Lung (tissue), 12 donors: Measurements from ENCODE around the gene LRCH1. TPM values are rescaled to one million over a fixed set of nuclear protein-coding genes. Genes with fewer than 3 reads are reported as not detected.

Source experiments
- ATAC-seq: fragments of 200-7000 bp; cut with Tn5 transposase; one replicate; pipeline ENCODE4 v1.9.1; 2020; ENCODE audit warnings: moderate number of reproducible peaks; ENCODE audit not compliant: insufficient read depth, low FRiP score
- DNase-seq, 3 donors: peaks; one replicate each; pipeline ENCODE4 v3.0.0-alpha.2; 2013 to 2017
- H3K27ac ChIP-seq, 2 donors: one replicate each; pipeline ENCODE4 v1.5.1; 2013; ENCODE audit warnings: mild to moderate bottlenecking in 2 of 2, moderate library complexity in 2 of 2, control low read depth in 1 of 2, inconsistent platforms in 1 of 2, low read depth in 1 of 2, low read length in 1 of 2
- H3K27me3 ChIP-seq, 3 donors: one replicate each; pipeline ENCODE4 v1.5.1; 2013; ENCODE audit warnings: low read length in 2 of 3; ENCODE audit not compliant: control insufficient read depth in 3 of 3, insufficient read depth in 3 of 3
- H3K36me3 ChIP-seq, 4 donors: one replicate each; pipeline ENCODE4 v1.5.1; 2013; ENCODE audit warnings: low read length in 4 of 4, mild to moderate bottlenecking in 1 of 4, moderate library complexity in 1 of 4; ENCODE audit not compliant: control insufficient read depth in 4 of 4, insufficient read depth in 4 of 4
- H3K4me1 ChIP-seq, 5 donors: one replicate each; pipeline ENCODE4 v1.5.1; 2013; ENCODE audit warnings: low read length in 5 of 5, mild to moderate bottlenecking in 2 of 5, moderate library complexity in 1 of 5; ENCODE audit not compliant: control insufficient read depth in 5 of 5, insufficient read depth in 5 of 5
- H3K4me3 ChIP-seq: one replicate; pipeline ENCODE4 v1.5.1; 2013; ENCODE audit warnings: mild to moderate bottlenecking, control low read depth, moderate library complexity
- H3K9ac ChIP-seq, 2 donors: one replicate each; pipeline ENCODE4 v1.5.1; 2013; ENCODE audit warnings: low read length in 2 of 2, control low read depth in 1 of 2; ENCODE audit not compliant: insufficient read depth in 1 of 2
- H3K9me3 ChIP-seq, 4 donors: one replicate each; pipeline ENCODE4 v1.5.1; 2013; ENCODE audit warnings: low read length in 3 of 4, mild to moderate bottlenecking in 1 of 4, moderate library complexity in 1 of 4; ENCODE audit not compliant: control insufficient read depth in 4 of 4, insufficient read depth in 3 of 4
- WGBS, 2 donors: extraction: QIAGEN DNeasy Blood & Tissue Kit; methylation state at CpG; one replicate each; pipeline ENCODE4 v1.1.7; 2013; 5-methylcytosine and 5-hydroxymethylcytosine counted together
- polyA plus RNA-seq, 2 donors: library from polyadenylated mRNA; stranded (reverse); fragments of 200-250 nt; gene quantifications; one replicate each; pipeline ENCODE4 v1.2.1, GENCODE V29; 2013
- total RNA-seq, 2 donors: library from RNA; depleted of rRNA in 1 of 2; stranded (reverse); fragments of >200 nt in 1 of 2; gene quantifications; one replicate each; pipeline ENCODE4 v1.2.1, GENCODE V29; 2014 to 2021
- TF ChIP-seq, protein P1 (sequence below): IDR thresholded peaks from 2 replicates; pipeline ENCODE4 v1.5.1; 2012; ENCODE audit warnings: mild to moderate bottlenecking; ENCODE audit errors: control extremely low read depth, extremely low read depth
- donor health status: control.
- donor health status: control.
- donor health status: Bipolar disorder and iron deficiency.
- donor health status: healthy.
- donor health status: DM: yes; HTN: yes; CAD: no.

The LRCH1 gene
- total and polyA plus RNA-seq, 4 donors = 3.6 to 35.4 (median 13.2) TPM

GRCh38 chr13:46775385-46776107 is 222.6 kb downstream of the LRCH1 start:
- TF ChIP-seq, protein P1, sequence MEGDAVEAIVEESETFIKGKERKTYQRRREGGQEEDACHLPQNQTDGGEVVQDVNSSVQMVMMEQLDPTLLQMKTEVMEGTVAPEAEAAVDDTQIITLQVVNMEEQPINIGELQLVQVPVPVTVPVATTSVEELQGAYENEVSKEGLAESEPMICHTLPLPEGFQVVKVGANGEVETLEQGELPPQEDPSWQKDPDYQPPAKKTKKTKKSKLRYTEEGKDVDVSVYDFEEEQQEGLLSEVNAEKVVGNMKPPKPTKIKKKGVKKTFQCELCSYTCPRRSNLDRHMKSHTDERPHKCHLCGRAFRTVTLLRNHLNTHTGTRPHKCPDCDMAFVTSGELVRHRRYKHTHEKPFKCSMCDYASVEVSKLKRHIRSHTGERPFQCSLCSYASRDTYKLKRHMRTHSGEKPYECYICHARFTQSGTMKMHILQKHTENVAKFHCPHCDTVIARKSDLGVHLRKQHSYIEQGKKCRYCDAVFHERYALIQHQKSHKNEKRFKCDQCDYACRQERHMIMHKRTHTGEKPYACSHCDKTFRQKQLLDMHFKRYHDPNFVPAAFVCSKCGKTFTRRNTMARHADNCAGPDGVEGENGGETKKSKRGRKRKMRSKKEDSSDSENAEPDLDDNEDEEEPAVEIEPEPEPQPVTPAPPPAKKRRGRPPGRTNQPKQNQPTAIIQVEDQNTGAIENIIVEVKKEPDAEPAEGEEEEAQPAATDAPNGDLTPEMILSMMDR = no peak
- no peak overlapping the region for H3K27ac ChIP-seq
- 85 to 89% methylated on average over 8 of the region's 8 CpGs for WGBS, 2 donors
- H3K9me3 ChIP-seq = no peaks in the 10 kb centered on the region
- H3K36me3 ChIP-seq = peaks cover 10 to 48% (median 19%) of the 10 kb centered on the region in 4 donors
- no peak overlapping the region for H3K4me3 ChIP-seq
- H3K27me3 ChIP-seq = no peaks in the 10 kb centered on the region
- H3K9ac ChIP-seq = no peak overlapping the region
- H3K4me1 ChIP-seq = no peaks in the 10 kb centered on the region
- no peak for DNase-seq
- ATAC-seq = no peak

DNA sequence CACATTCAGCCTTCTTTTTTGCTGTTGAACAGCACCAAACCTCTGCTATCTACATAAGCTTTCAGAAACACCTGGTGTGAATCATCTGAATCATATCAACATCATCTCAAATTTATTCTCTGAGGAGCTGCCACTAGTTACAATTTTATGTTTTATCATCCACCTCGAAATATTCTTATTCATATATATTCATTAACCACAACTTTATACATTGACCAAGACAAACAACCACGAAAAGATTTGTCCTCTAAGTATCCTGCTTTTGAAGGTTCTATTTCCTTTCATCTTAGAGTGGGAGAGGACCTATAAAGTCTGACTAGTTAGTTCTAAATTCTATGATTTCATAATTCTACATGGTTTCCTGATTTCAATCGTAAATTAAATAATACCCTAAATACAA is 225.1 kb downstream of the LRCH1 start:
- H3K27ac ChIP-seq = no peak overlapping the region
- ATAC-seq (no peak), DNase-seq (no peak)
- H3K36me3 ChIP-seq = peaks cover 9 to 39% (median 25%) of the 10 kb centered on the region in 4 donors
- H3K4me3 ChIP-seq = no peak overlapping the region
- H3K9me3 ChIP-seq = no peaks in the 10 kb centered on the region
- no peaks in the 10 kb centered on the region for H3K27me3 ChIP-seq
- H3K9ac ChIP-seq = no peak overlapping the region
- TF ChIP-seq, protein P1 = no peak
- no peaks in the 10 kb centered on the region for H3K4me1 ChIP-seq
- 81 to 87% methylated on average over 3 of the region's 3 CpGs for WGBS, 2 donors

DNA sequence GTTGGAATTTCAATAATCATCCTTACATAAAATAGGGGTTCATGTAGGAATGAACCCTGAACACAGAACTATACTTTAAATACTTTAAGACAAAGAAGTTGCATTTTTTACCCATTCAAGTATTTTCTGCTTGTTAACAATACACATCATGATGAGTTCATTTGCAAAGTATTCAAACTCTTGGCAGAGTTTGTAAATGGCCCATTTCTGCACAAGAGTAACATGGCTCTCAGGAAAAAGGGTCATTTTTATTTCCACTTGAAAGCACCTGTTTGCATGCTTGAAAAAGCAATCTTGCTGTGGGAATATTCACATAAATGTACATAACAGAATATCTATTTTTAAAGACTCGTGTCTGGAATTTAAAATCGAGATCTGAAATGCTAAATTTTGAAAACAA is 225.9 kb downstream of the LRCH1 start:
- peaks cover 9 to 44% (median 25%) of the 10 kb centered on the region in 4 donors for H3K36me3 ChIP-seq
- DNase-seq = no peak
- H3K4me1 ChIP-seq = no peaks in the 10 kb centered on the region
- TF ChIP-seq, protein P1 = no peak
- no peak for ATAC-seq
- H3K27ac ChIP-seq = no peak overlapping the region
- no peaks in the 10 kb centered on the region for H3K27me3 ChIP-seq
- WGBS, 2 donors = 90 to 98% methylated on average over 2 of the region's 2 CpGs
- no peaks in the 10 kb centered on the region for H3K9me3 ChIP-seq
- no peak overlapping the region for H3K4me3 ChIP-seq
- H3K9ac ChIP-seq = no peak overlapping the region

- no peaks in the 10 kb centered on the region for H3K27me3 ChIP-seq
- no peak overlapping the region for H3K27ac ChIP-seq
- H3K9me3 ChIP-seq = no peaks in the 10 kb centered on the region
- TF ChIP-seq, protein P1 = no peak
- no peaks in the 10 kb centered on the region for H3K4me1 ChIP-seq
- WGBS, 2 donors = 91 to 98% methylated on average over 1 of the region's 1 CpG
- peaks cover 4 to 48% (median 29%) of the 10 kb centered on the region in 4 donors for H3K36me3 ChIP-seq
- no peak overlapping the region for H3K9ac ChIP-seq
- DNase-seq (no peak), ATAC-seq (no peak)
- H3K4me3 ChIP-seq = no peak overlapping the region
Measured at GRCh38 chr13:46782066-46782465, 229.1 kb downstream of the LRCH1 start.
